Activated B cell treated with CpG ODN at 0.5 μM for 24 hours (primary cell): Measurements from ENCODE around the gene DRAM1. TPM values are rescaled to one million over a fixed set of nuclear protein-coding genes. Genes with fewer than 3 reads are reported as not detected.

Experiments
- ATAC-seq: fragments of 200-7000 bp; cut with Tn5 transposase; one replicate; pipeline ENCODE4 v1.10.0; 2021; ENCODE audit warnings: low read depth, mild to moderate bottlenecking, moderate library complexity
- CTCF ChIA-PET: fragments of 350-600 bp; sonication (Branson Sonifier 250); formaldehyde crosslinking; loops from one replicate; lab custom pipeline; 2021; ENCODE audit warnings: antibody characterized with exemption; lab: Charles Lee
- POLR2A ChIA-PET: fragments of 350-600 bp; sonication (Branson Sonifier 250); formaldehyde crosslinking; loops from one replicate; lab custom pipeline; 2021; ENCODE audit warnings: antibody characterized with exemption; lab: Charles Lee
- DNase-seq: peaks from one replicate; pipeline ENCODE4 v3.0.0; 2022
- H3K27ac Mint-ChIP-seq: one replicate; pipeline ENCODE4 v1.8.0; 2020; ENCODE audit warnings: mixed read lengths
- H3K27me3 Mint-ChIP-seq: one replicate; pipeline ENCODE4 v1.8.0; 2021; ENCODE audit warnings: mixed read lengths
- H3K36me3 Mint-ChIP-seq: one replicate; pipeline ENCODE4 v1.8.0; 2021; ENCODE audit warnings: low read depth, mixed read lengths
- H3K4me1 Mint-ChIP-seq: one replicate; pipeline ENCODE4 v1.8.0; 2021; ENCODE audit warnings: mixed read lengths
- H3K4me3 Mint-ChIP-seq: one replicate; pipeline ENCODE4 v1.8.0; 2020; ENCODE audit warnings: mild to moderate bottlenecking, mixed read lengths
- H3K9me3 Mint-ChIP-seq: one replicate; pipeline ENCODE4 v1.8.0; 2020; ENCODE audit warnings: mixed read lengths
- intact Hi-C: fragments of 100-400 bp; cut with micrococcal nuclease; formaldehyde crosslinking; loops from one replicate; pipeline ENCODE4 v1.15.1; 2024
- total RNA-seq: library from RNA; stranded (reverse); gene quantifications from 2 replicates; pipeline ENCODE4 v1.2.3, GENCODE V29; 2022
- TF ChIP-seq, protein P1 (sequence below): fragments of 200-600 bp; IDR thresholded peaks from one replicate; pipeline ENCODE4 v1.8.0; 2022; ENCODE audit warnings: antibody characterized with exemption, mild to moderate bottlenecking

Gene DRAM1
- total RNA-seq, 1 donor from 2014 or later, result 11.5 TPM

DNA sequence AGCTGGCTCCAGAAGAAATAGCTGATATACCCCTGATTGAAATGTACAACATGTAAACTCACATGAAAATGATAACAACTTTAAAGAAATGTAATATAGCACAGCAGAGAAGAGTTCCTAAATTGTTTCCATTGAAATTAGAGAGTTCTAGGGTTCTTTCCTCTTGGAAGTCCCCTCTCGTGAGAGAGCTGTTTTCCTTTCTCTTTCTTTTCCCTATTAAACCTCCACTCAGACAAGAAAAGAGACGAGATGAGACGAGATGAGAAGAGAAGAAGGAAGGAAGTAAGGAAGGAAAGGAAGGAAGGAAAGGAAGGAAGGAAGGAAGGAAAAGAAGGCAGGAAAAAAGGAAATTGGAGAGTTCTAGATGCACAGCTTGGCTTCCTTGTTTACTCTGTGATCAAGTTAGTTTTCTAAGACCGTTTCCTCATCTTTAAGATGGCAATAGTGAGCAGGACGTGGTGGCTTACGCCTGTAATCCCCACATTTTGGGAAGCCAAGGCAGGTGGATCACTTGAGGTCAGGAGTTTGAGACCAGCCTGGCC lies 11.9 kb downstream of the DRAM1 start:
- ChIA-PET POLR2A (interaction anchor here (0.6 kb wide), 1 partner anchor 237 kb away, joined by 5 read pairs; no protein-coding TSS in a partner anchor), CTCF (no interaction called here)
- Mint-ChIP-seq H3K4me3 (no peak overlapping the region), H3K36me3 (no peaks in the 10 kb centered on the region), H3K27me3 (no peaks in the 10 kb centered on the region), H3K4me1 (peaks cover 11% of the 10 kb centered on the region), H3K9me3 (no peaks in the 10 kb centered on the region), H3K27ac (no peak overlapping the region)
- no peak for DNase-seq
- intact Hi-C loops, result no loop called here
- TF ChIP-seq, protein P1, sequence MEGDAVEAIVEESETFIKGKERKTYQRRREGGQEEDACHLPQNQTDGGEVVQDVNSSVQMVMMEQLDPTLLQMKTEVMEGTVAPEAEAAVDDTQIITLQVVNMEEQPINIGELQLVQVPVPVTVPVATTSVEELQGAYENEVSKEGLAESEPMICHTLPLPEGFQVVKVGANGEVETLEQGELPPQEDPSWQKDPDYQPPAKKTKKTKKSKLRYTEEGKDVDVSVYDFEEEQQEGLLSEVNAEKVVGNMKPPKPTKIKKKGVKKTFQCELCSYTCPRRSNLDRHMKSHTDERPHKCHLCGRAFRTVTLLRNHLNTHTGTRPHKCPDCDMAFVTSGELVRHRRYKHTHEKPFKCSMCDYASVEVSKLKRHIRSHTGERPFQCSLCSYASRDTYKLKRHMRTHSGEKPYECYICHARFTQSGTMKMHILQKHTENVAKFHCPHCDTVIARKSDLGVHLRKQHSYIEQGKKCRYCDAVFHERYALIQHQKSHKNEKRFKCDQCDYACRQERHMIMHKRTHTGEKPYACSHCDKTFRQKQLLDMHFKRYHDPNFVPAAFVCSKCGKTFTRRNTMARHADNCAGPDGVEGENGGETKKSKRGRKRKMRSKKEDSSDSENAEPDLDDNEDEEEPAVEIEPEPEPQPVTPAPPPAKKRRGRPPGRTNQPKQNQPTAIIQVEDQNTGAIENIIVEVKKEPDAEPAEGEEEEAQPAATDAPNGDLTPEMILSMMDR, result no peak
- no peak for ATAC-seq

DNA sequence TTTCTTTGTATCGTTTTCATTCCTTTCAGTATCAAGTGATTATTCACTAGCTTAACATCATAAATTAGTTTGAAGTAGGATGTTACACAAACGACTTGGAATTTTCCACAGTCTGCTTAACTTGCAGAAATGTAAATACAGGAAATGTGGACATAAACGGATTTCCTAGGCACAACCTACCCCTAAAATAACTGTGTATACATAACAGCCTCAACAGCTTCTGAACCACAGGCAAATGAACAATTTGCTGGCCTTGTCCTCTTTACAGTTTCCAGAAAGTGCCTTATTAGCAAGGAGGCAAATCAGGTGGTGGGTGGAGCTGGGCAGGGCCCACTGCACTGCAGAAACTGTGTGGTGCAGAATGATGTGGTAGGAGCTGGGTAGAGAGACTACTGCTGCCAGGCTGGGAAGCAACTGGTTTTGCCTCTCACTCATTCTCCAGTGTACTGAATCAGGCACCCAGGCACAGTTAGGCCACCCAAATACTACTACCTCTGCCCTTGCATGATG lies 14.1 kb downstream of the DRAM1 start:
- no peaks in the 10 kb centered on the region for H3K27me3 Mint-ChIP-seq
- H3K4me3 Mint-ChIP-seq, result no peak overlapping the region
- peak; percentile 89 for ATAC-seq
- no peaks in the 10 kb centered on the region for H3K36me3 Mint-ChIP-seq
- H3K27ac Mint-ChIP-seq, result peak overlapping the region; percentile 24
- intact Hi-C loops, result loop anchor here (1.0 kb wide), 1 partner anchor 13 kb away; no protein-coding TSS in a partner anchor
- CTCF ChIA-PET, result interaction anchor here (0.6 to 1.5 kb wide), 3 partner anchors 52 to 110 kb away, joined by 3 to 5 read pairs (median 3); partner anchors contain the start of gene GNPTAB
- H3K9me3 Mint-ChIP-seq, result no peaks in the 10 kb centered on the region
- POLR2A ChIA-PET, result interaction anchor here (0.5 to 2.1 kb wide), 8 partner anchors 9 to 228 kb away, joined by 3 to 9 read pairs (median 5); partner anchors contain the start of genes DRAM1, GNPTAB and NUP37
- TF ChIP-seq, protein P1, result no peak
- peaks cover 11% of the 10 kb centered on the region for H3K4me1 Mint-ChIP-seq
- no peak for DNase-seq

DNA sequence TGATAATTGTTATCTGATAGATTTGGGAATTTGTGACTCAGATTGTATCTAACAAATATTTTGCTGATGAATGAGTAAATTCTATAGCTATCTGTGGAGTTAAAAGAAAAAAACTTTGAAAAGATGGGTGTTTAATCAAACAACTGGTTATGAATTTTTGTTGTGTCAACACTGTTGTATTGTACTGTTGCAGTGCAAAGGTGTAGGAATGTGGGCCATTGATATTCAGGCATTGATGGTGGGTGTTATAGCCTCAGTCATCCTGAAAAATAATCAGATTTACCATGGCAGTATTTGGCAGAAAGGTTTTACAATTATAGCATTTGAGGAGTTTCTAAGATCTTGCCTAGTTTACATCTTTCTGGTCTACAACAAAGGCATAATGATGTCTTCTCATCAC lies 15.4 kb downstream of the DRAM1 start:
- no peak for ATAC-seq
- H3K9me3 Mint-ChIP-seq, result no peaks in the 10 kb centered on the region
- H3K27ac Mint-ChIP-seq, result no peak overlapping the region
- no peak for DNase-seq
- H3K27me3 Mint-ChIP-seq, result no peaks in the 10 kb centered on the region
- intact Hi-C loops, result no loop called here
- H3K4me3 Mint-ChIP-seq, result no peak overlapping the region
- peaks cover 11% of the 10 kb centered on the region for H3K4me1 Mint-ChIP-seq
- ChIA-PET POLR2A (interaction anchor here (1.3 kb wide), 1 partner anchor 227 kb away, joined by 3 read pairs; the partner anchor contains the start of gene NUP37), CTCF (interaction anchor here (1.5 kb wide), 1 partner anchor 62 kb away, joined by 5 read pairs; the partner anchor contains the start of gene GNPTAB)
- H3K36me3 Mint-ChIP-seq, result no peaks in the 10 kb centered on the region
- TF ChIP-seq, protein P1, result no peak

DNA sequence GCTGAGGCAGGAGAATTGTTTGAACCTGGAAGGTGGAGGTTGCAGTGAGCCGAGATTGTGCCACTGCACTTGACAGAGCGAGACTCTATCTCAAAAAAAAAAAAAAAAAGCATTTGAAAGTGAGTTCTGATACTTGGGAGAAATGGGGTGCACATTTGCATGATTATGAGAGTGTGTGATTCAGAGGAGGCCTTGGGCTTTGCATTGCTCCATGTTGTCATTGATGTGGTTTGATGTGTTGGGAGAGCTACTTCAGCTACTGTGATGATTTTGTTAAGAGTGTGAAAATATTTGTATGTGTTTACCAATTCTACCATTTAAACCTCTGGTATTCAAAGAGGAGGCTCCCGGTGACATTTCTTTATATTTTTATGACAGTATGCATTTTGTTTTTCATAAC lies 24.4 kb downstream of the DRAM1 start:
- POLR2A ChIA-PET, result no interaction called here
- TF ChIP-seq, protein P1, result no peak
- H3K9me3 Mint-ChIP-seq, result no peaks in the 10 kb centered on the region
- no peaks in the 10 kb centered on the region for H3K27me3 Mint-ChIP-seq
- DNase-seq, result no peak
- peaks cover 16% of the 10 kb centered on the region for H3K36me3 Mint-ChIP-seq
- no peak overlapping the region for H3K27ac Mint-ChIP-seq
- intact Hi-C loops, result no loop called here
- H3K4me3 Mint-ChIP-seq, result no peak overlapping the region
- CTCF ChIA-PET, result no interaction called here
- H3K4me1 Mint-ChIP-seq, result peaks cover 10% of the 10 kb centered on the region
- ATAC-seq, result no peak

DNA sequence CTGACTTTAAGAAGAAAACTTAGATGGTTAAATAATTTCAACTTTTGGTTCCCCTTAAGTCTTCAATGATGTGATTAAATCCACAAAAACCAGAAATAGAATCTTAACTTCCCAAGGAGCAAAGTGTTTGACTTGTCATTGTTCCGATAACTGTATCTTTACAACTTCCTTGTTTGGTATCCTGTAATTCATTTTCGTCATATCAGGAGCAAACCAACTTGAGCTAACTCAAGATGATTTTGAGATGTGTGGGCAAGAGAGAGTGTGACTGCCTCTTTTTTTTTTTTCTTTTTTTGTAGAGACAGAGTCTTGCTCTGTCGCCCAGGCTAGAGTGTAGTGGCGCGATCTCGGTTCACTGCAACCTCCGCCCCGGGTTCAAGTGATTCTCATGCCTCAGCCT lies 25.3 kb downstream of the DRAM1 start:
- intact Hi-C loops, result no loop called here
- H3K27ac Mint-ChIP-seq, result no peak overlapping the region
- DNase-seq (no peak), ATAC-seq (no peak)
- POLR2A ChIA-PET, result interaction anchor here (0.6 kb wide), 1 partner anchor 139 kb away, joined by 3 read pairs; no protein-coding TSS in a partner anchor
- CTCF ChIA-PET, result no interaction called here
- H3K4me3 Mint-ChIP-seq, result no peak overlapping the region
- H3K9me3 Mint-ChIP-seq, result no peaks in the 10 kb centered on the region
- TF ChIP-seq, protein P1, result no peak
- peaks cover 17% of the 10 kb centered on the region for H3K4me1 Mint-ChIP-seq
- no peaks in the 10 kb centered on the region for H3K27me3 Mint-ChIP-seq
- peaks cover 16% of the 10 kb centered on the region for H3K36me3 Mint-ChIP-seq
